Type B pancreatic cell (in vitro differentiated cells): Measurements from ENCODE around the gene KIF16B. TPM values are rescaled to one million over a fixed set of nuclear protein-coding genes. Genes with fewer than 3 reads are reported as not detected.
A peak's percentile ranks its signal among the peaks of the same experiment; 100 is the strongest.

Experiments used
- DNase-seq: peaks from one replicate; pipeline ENCODE4 v3.0.0; 2021; ENCODE audit warnings: mixed read lengths; ENCODE audit not compliant: unreplicated experiment; ENCODE audit errors: extremely low spot score
- H3K27ac Mint-ChIP-seq: 2 replicates; pipeline ENCODE4 v1.8.0; 2021; ENCODE audit warnings: mild to moderate bottlenecking, mixed read lengths
- H3K27me3 Mint-ChIP-seq: 2 replicates; pipeline ENCODE4 v1.8.0; 2021; ENCODE audit warnings: mixed read lengths
- H3K36me3 Mint-ChIP-seq: 2 replicates; pipeline ENCODE4 v1.8.0; 2021; ENCODE audit warnings: mixed read lengths
- H3K4me1 Mint-ChIP-seq: one replicate; pipeline ENCODE4 v1.8.0; 2021; ENCODE audit warnings: mixed read lengths; ENCODE audit not compliant: unreplicated experiment
- H3K4me3 Mint-ChIP-seq: 2 replicates; pipeline ENCODE4 v1.8.0; 2021; ENCODE audit warnings: mild to moderate bottlenecking, mixed read lengths
- H3K9me3 Mint-ChIP-seq: 2 replicates; pipeline ENCODE4 v1.8.0; 2021; ENCODE audit warnings: mixed read lengths
- CTCF ChIP-seq: fragments of 200-600 bp; sonication (generic); conservative IDR thresholded peaks from 2 replicates; pipeline ENCODE4 v1.5.0; 2021; ENCODE audit warnings: antibody characterized with exemption, mild to moderate bottlenecking
- total RNA-seq: library from RNA; stranded (reverse); gene quantifications from 2 replicates; pipeline ENCODE4 v1.2.1, GENCODE V29; 2021; ENCODE audit warnings: low replicate concordance

KIF16B gene
- total RNA-seq, 1 donor from 2014 or later: 10.3 TPM

- no peak overlapping the region for H3K4me3 Mint-ChIP-seq
- peaks cover 4% of the 10 kb centered on the region for H3K27me3 Mint-ChIP-seq
- no peaks in the 10 kb centered on the region for H3K36me3 Mint-ChIP-seq
- H3K9me3 Mint-ChIP-seq: peaks cover 4% of the 10 kb centered on the region
- no peak for DNase-seq
- no peak overlapping the region for H3K27ac Mint-ChIP-seq
- H3K4me1 Mint-ChIP-seq: peaks cover 27% of the 10 kb centered on the region
- TF ChIP-seq CTCF: no peak
These were observed 35.8 kb upstream of the KIF16B start for GRCh38 chr20:16609066-16609465.

- Mint-ChIP-seq H3K27ac (no peak overlapping the region), H3K9me3 (peaks cover 4% of the 10 kb centered on the region)
- no peak for TF ChIP-seq CTCF
These were observed 35.0 kb upstream of the KIF16B start for GRCh38 chr20:16608277-16608650.

GRCh38 chr20:16607364-16608276 is 34.4 kb upstream of the KIF16B start:
- Mint-ChIP-seq H3K4me1 (peaks cover 27% of the 10 kb centered on the region), H3K27ac (no peak overlapping the region), H3K9me3 (peaks cover 4% of the 10 kb centered on the region), H3K36me3 (no peaks in the 10 kb centered on the region), H3K27me3 (peaks cover 4% of the 10 kb centered on the region), H3K4me3 (peak overlapping the region; percentile 37)
- DNase-seq: no peak
- no peak for TF ChIP-seq CTCF

More at GRCh38 chr20:16608277-16608650, 35.0 kb upstream of the KIF16B start:
- no peak for DNase-seq
- Mint-ChIP-seq H3K27me3 (peaks cover 4% of the 10 kb centered on the region), H3K4me3 (peak overlapping the region; percentile 37), H3K36me3 (no peaks in the 10 kb centered on the region), H3K4me1 (peaks cover 27% of the 10 kb centered on the region)

GRCh38 chr20:16606468-16607070 is 33.3 kb upstream of the KIF16B start:
- peaks cover 27% of the 10 kb centered on the region for H3K4me1 Mint-ChIP-seq
- no peak for DNase-seq

GRCh38 chr20:16601047-16601446 is 27.8 kb upstream of the KIF16B start:
- no peaks in the 10 kb centered on the region for H3K27me3 Mint-ChIP-seq

More at GRCh38 chr20:16606468-16607070, 33.3 kb upstream of the KIF16B start:
- Mint-ChIP-seq H3K36me3 (no peaks in the 10 kb centered on the region), H3K4me3 (no peak overlapping the region), H3K9me3 (peaks cover 3% of the 10 kb centered on the region), H3K27me3 (peaks cover 3% of the 10 kb centered on the region), H3K27ac (no peak overlapping the region)
- no peak for TF ChIP-seq CTCF

More at GRCh38 chr20:16601047-16601446, 27.8 kb upstream of the KIF16B start:
- no peak overlapping the region for H3K27ac Mint-ChIP-seq
- no peaks in the 10 kb centered on the region for H3K9me3 Mint-ChIP-seq
- H3K4me3 Mint-ChIP-seq: no peak overlapping the region
- TF ChIP-seq CTCF: no peak
- no peak for DNase-seq
- H3K4me1 Mint-ChIP-seq: no peaks in the 10 kb centered on the region
- no peaks in the 10 kb centered on the region for H3K36me3 Mint-ChIP-seq
